ENCODE data around the gene PMFBP1.

PMFBP1 gene

GRCh38 chr16:72139908-72140307 lies 32.0 kb downstream of the PMFBP1 start:
- TF ChIP-seq CTCF (IDR thresholded peaks at IDR 0.05; ENCODE audit: extremely low read depth, insufficient read depth, missing control alignments): no peak
- DNase-seq (ENCODE audit: low spot score): no peak
- in situ Hi-C loops (cut with MboI; ENCODE audit: low pct_unique_long_range_greater_than_20kb, low sequenced_read_pairs, unreplicated experiment): no loop called here

GRCh38 chr16:72138064-72138572 lies 33.8 kb downstream of the PMFBP1 start:
- in situ Hi-C loops (cut with MboI; ENCODE audit: low pct_unique_long_range_greater_than_20kb, low sequenced_read_pairs, unreplicated experiment): no loop called here
- TF ChIP-seq CTCF (IDR thresholded peaks at IDR 0.05; ENCODE audit: extremely low read depth, insufficient read depth, missing control alignments): no peak
- DNase-seq (ENCODE audit: low spot score): no peak

GRCh38 chr16:72137380-72138063 lies 34.4 kb downstream of the PMFBP1 start:
- no peak for TF ChIP-seq CTCF (IDR thresholded peaks at IDR 0.05; ENCODE audit: extremely low read depth, insufficient read depth, missing control alignments)
- no peak for DNase-seq (ENCODE audit: low spot score)
- in situ Hi-C loops (cut with MboI; ENCODE audit: low pct_unique_long_range_greater_than_20kb, low sequenced_read_pairs, unreplicated experiment): no loop called here

GRCh38 chr16:72134507-72134906 lies 37.4 kb downstream of the PMFBP1 start:
- TF ChIP-seq CTCF (IDR thresholded peaks at IDR 0.05; ENCODE audit: extremely low read depth, insufficient read depth, missing control alignments): no peak
- DNase-seq (ENCODE audit: low spot score): no peak
- in situ Hi-C loops (cut with MboI; ENCODE audit: low pct_unique_long_range_greater_than_20kb, low sequenced_read_pairs, unreplicated experiment): no loop called here

- no peak for DNase-seq (ENCODE audit: low spot score)
- in situ Hi-C loops (cut with MboI; ENCODE audit: low pct_unique_long_range_greater_than_20kb, low sequenced_read_pairs, unreplicated experiment): no loop called here
- no peak for TF ChIP-seq CTCF (IDR thresholded peaks at IDR 0.05; ENCODE audit: extremely low read depth, insufficient read depth, missing control alignments)
Observed at GRCh38 chr16:72132726-72133125, 39.2 kb downstream of the PMFBP1 start.

- no peak for TF ChIP-seq CTCF (IDR thresholded peaks at IDR 0.05; ENCODE audit: extremely low read depth, insufficient read depth, missing control alignments)
- DNase-seq (ENCODE audit: low spot score): no peak
- in situ Hi-C loops (cut with MboI; ENCODE audit: low pct_unique_long_range_greater_than_20kb, low sequenced_read_pairs, unreplicated experiment): no loop called here
Observed at GRCh38 chr16:72131036-72131435, 40.9 kb downstream of the PMFBP1 start.
